Panc1 (cell line): ENCODE results near the gene TMPRSS6. TPM values are rescaled to one million over a fixed set of nuclear protein-coding genes. Genes with fewer than 3 reads are reported as not detected.

ENCODE experiments used
- ATAC-seq: fragments of 200-7000 bp; cut with Tn5 transposase; 2 replicates; pipeline ENCODE4 v1.9.1; 2020; ENCODE audit warnings: mild to moderate bottlenecking, moderate library complexity
- BruUV-seq: library from RNA; stranded (reverse); fragments of 400-500 nt; replicated peaks from 2 replicates; lab custom pipeline; 2021; lab: Mats Ljungman, UMichigan
- CTCF ChIA-PET: fragments of 300-600 bp; sonication (Branson Sonifier 250); formaldehyde crosslinking; loops from one replicate; lab custom pipeline; 2022; ENCODE audit warnings: antibody characterized with exemption; lab: Charles Lee
- POLR2A ChIA-PET: fragments of 300-600 bp; sonication (Branson Sonifier 250); formaldehyde crosslinking; loops from one replicate; lab custom pipeline; 2022; ENCODE audit warnings: antibody characterized with exemption; lab: Charles Lee
- DNase-seq: peaks from one replicate; pipeline ENCODE4 v3.0.0-alpha.2; 2010; ENCODE audit warnings: low read depth, low spot score
- H3K27ac ChIP-seq: 2 replicates; pipeline ENCODE4 v1.5.1; 2011; ENCODE audit warnings: mild to moderate bottlenecking, low read length, inconsistent platforms
- H3K27me3 ChIP-seq: fragments of 200-500 bp; sonication (Bioruptor generic); 2 replicates; pipeline ENCODE4 v1.6.0; 2014; ENCODE audit warnings: low read length, inconsistent platforms; ENCODE audit not compliant: control insufficient read depth, insufficient read depth
- H3K36me3 ChIP-seq: fragments of 200-500 bp; sonication (Bioruptor generic); 2 replicates; pipeline ENCODE4 v1.5.1; 2014; ENCODE audit warnings: inconsistent platforms, mild to moderate bottlenecking, low read length, moderate library complexity; ENCODE audit not compliant: control insufficient read depth, insufficient read depth
- H3K4me1 ChIP-seq: 2 replicates; pipeline ENCODE4 v1.5.1; 2011; ENCODE audit warnings: inconsistent platforms, mild to moderate bottlenecking, low read length, moderate library complexity; ENCODE audit not compliant: control insufficient read depth, insufficient read depth
- H3K4me3 ChIP-seq, 2 experiments: 2 replicates each; pipeline ENCODE4 v1.5.1; 2011 to 2012; ENCODE audit warnings: low read depth in 2 of 2, low read length in 2 of 2, mild to moderate bottlenecking in 2 of 2, inconsistent platforms in 1 of 2, moderate library complexity in 1 of 2
- H3K9me3 ChIP-seq: fragments of 200-500 bp; sonication (Bioruptor generic); 2 replicates; pipeline ENCODE4 v1.5.1; 2014; ENCODE audit warnings: low read depth, mild to moderate bottlenecking, inconsistent platforms, low read length, moderate library complexity; ENCODE audit not compliant: control insufficient read depth, insufficient read depth
- POLR2AphosphoS5 ChIP-seq: IDR thresholded peaks from 2 replicates; pipeline ENCODE4 v1.6.1; 2012; ENCODE audit warnings: mild to moderate bottlenecking, low read depth, low read length, moderate library complexity
- SIN3A ChIP-seq: IDR thresholded peaks from 2 replicates; pipeline ENCODE4 v1.6.1; 2012; ENCODE audit warnings: low read depth, mild to moderate bottlenecking, low read length, moderate library complexity, borderline replicate concordance; ENCODE audit not compliant: insufficient read depth
- TCF7L2 ChIP-seq: IDR thresholded peaks from 2 replicates; pipeline ENCODE4 v1.6.1; 2011; ENCODE audit warnings: mild to moderate bottlenecking, low read depth, low read length, inconsistent platforms
- in situ Hi-C: cut with HindIII; loops from 2 replicates; pipeline ENCODE4 v1.10.0; 2016; ENCODE audit warnings: low sequenced_read_pairs, low pct_unique_long_range_greater_than_20kb
- intact Hi-C: fragments of 100-400 bp; cut with micrococcal nuclease; formaldehyde crosslinking; loops from one replicate; pipeline ENCODE4 v1.10.0; 2022; ENCODE audit not compliant: unreplicated experiment
- total RNA-seq: library from RNA; stranded (reverse); gene quantifications from one replicate; pipeline ENCODE4 v1.2.1, GENCODE V29; 2021; ENCODE audit not compliant: unreplicated experiment
- TF ChIP-seq, protein P1 (sequence below): fragments of 450-650 bp; IDR thresholded peaks from 2 replicates; pipeline ENCODE4 v1.5.1; 2017; ENCODE audit warnings: mild to moderate bottlenecking
- TF ChIP-seq, protein P2 (sequence below), 2 experiments: IDR thresholded peaks; 2 replicates each; pipeline ENCODE4 v1.6.1; 2011 to 2012; ENCODE audit warnings: low read depth in 2 of 2, control low read depth in 1 of 2, low read length in 1 of 2, mild to moderate bottlenecking in 1 of 2, moderate library complexity in 1 of 2; ENCODE audit not compliant: insufficient read depth in 1 of 2

TMPRSS6 gene
- total RNA-seq, 1 experiment from 2014 or later = not detected

DNA sequence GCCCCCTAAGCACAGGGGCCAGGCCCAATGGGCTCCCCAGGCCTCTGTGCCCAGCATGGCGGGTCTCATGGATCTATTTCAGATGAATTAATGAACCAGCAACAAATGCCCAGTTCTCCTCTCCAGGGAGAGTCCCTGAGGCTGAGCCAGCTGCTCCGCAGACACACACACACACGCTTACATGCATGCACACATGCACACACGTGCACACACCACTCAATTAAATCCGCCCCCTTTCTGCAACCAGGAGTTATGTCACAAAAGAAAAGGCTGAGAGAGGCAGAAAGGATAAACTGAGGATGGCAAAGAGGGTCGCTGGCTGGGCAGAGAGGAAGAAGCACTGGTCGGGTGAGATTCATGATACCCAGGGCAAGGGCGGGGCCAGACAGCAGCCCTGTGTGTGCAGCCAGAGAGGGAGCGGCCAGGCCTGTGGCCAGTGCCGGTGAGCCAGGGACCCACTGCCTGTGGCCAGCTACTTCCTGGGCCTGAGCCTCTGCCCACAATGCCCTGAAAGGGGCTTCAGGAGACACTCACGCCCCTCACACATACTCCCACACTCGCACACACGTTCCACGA lies 20.4 kb upstream of the TMPRSS6 start:
- ChIA-PET CTCF (no interaction called here), POLR2A (no interaction called here)
- ATAC-seq (no peak), DNase-seq (no peak)
- TF ChIP-seq POLR2AphosphoS5 (no peak), SIN3A (no peak), TCF7L2 (no peak)
- TF ChIP-seq, protein P1, sequence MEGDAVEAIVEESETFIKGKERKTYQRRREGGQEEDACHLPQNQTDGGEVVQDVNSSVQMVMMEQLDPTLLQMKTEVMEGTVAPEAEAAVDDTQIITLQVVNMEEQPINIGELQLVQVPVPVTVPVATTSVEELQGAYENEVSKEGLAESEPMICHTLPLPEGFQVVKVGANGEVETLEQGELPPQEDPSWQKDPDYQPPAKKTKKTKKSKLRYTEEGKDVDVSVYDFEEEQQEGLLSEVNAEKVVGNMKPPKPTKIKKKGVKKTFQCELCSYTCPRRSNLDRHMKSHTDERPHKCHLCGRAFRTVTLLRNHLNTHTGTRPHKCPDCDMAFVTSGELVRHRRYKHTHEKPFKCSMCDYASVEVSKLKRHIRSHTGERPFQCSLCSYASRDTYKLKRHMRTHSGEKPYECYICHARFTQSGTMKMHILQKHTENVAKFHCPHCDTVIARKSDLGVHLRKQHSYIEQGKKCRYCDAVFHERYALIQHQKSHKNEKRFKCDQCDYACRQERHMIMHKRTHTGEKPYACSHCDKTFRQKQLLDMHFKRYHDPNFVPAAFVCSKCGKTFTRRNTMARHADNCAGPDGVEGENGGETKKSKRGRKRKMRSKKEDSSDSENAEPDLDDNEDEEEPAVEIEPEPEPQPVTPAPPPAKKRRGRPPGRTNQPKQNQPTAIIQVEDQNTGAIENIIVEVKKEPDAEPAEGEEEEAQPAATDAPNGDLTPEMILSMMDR = no peak
- TF ChIP-seq, protein P2, sequence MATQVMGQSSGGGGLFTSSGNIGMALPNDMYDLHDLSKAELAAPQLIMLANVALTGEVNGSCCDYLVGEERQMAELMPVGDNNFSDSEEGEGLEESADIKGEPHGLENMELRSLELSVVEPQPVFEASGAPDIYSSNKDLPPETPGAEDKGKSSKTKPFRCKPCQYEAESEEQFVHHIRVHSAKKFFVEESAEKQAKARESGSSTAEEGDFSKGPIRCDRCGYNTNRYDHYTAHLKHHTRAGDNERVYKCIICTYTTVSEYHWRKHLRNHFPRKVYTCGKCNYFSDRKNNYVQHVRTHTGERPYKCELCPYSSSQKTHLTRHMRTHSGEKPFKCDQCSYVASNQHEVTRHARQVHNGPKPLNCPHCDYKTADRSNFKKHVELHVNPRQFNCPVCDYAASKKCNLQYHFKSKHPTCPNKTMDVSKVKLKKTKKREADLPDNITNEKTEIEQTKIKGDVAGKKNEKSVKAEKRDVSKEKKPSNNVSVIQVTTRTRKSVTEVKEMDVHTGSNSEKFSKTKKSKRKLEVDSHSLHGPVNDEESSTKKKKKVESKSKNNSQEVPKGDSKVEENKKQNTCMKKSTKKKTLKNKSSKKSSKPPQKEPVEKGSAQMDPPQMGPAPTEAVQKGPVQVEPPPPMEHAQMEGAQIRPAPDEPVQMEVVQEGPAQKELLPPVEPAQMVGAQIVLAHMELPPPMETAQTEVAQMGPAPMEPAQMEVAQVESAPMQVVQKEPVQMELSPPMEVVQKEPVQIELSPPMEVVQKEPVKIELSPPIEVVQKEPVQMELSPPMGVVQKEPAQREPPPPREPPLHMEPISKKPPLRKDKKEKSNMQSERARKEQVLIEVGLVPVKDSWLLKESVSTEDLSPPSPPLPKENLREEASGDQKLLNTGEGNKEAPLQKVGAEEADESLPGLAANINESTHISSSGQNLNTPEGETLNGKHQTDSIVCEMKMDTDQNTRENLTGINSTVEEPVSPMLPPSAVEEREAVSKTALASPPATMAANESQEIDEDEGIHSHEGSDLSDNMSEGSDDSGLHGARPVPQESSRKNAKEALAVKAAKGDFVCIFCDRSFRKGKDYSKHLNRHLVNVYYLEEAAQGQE (IDR thresholded peaks at IDR 0.05; ENCODE audit: insufficient read depth in 1 of 2, low read depth in 2 of 2, low read length in 1 of 2) = no peak
- Histone ChIP-seq H3K27ac (no peak overlapping the region), H3K36me3 (no peaks in the 10 kb centered on the region), H3K27me3 (no peaks in the 10 kb centered on the region), H3K4me3 (no peak overlapping the region), H3K9me3 (no peaks in the 10 kb centered on the region), H3K4me1 (no peaks in the 10 kb centered on the region)
- BruUV-seq = no TSS peak
- intact Hi-C loops = no loop called here
- in situ Hi-C loops = no loop called here

DNA sequence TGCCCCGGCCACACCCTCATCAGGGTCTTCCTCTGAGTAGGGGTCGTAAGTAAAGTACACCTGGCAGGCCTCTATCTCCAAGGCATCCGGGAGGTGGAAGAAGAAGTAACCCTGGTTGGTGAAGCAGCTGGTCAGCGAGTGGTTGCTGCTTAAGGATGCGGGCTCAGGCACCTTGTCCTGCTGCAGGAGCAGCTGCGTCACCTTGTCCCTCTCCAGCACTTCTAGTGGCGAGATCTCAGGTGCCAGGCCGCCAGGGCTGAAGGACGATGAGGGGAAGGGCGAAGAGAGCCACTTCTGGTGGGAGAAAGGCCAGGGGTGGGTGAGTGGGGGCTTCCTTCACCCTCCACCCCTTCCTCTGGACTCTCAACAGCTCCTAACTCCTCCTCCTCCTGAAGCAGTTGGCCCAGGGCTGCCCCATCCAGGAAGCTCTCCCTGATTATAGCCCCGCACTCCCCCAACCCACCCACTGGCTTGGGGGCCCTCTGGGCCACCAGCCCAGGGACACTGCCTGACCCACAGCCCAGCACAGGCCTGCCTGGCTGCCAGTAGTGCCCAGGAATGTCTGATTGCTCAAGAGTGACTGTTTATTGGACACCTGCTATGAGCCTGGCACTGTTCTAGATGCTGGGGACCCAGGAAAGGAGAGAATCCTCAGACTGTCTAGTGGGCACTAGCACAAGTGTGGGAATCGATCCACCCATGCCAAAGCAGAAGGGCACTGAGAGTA lies 19.2 kb upstream of the TMPRSS6 start:
- Histone ChIP-seq H3K9me3 (no peaks in the 10 kb centered on the region), H3K4me3 (no peak overlapping the region), H3K4me1 (no peaks in the 10 kb centered on the region), H3K27me3 (no peaks in the 10 kb centered on the region), H3K27ac (no peak overlapping the region), H3K36me3 (no peaks in the 10 kb centered on the region)
- TF ChIP-seq POLR2AphosphoS5 (no peak), TCF7L2 (no peak), SIN3A (no peak)
- TF ChIP-seq, protein P1 = no peak
- TF ChIP-seq, protein P2 (IDR thresholded peaks at IDR 0.05; ENCODE audit: insufficient read depth in 1 of 2, low read depth in 2 of 2, low read length in 1 of 2) = no peak
- no TSS peak for BruUV-seq
- in situ Hi-C loops (no loop called here), intact Hi-C loops (no loop called here)
- ChIA-PET CTCF (interaction anchor here (0.6 kb wide), 1 partner anchor 21 kb away, joined by 4 read pairs; no protein-coding TSS in a partner anchor), POLR2A (no interaction called here)
- DNase-seq = no peak
- ATAC-seq = 0 out of 2 replicates have a peak, but pooled peaks have one; percentile 18
